ENCODE results near the gene PVR.
"Not testable (repeated sequence)": the region's sequence is repeated elsewhere in the genome, so short reads cannot be mapped to it uniquely, and the experiment has no call there.

Gene PVR

GRCh38 chr19:44704982-44705381 lies 61.3 kb downstream of the PVR start:
- Histone ChIP-seq H3K36me3 (ENCODE audit: control insufficient read depth, insufficient read depth, low read length) (no peaks in the 10 kb centered on the region), H3K27ac (no peak overlapping the region), H2AFZ (peak overlapping the region; percentile 6), H3K4me3 (ENCODE audit: low read depth, low read length) (no peak overlapping the region), H3K27me3 (ENCODE audit: control insufficient read depth, insufficient read depth, low read length) (no peaks in the 10 kb centered on the region), H3K4me2 (ENCODE audit: low read length) (no peak overlapping the region), H3K9me3 (ENCODE audit: control insufficient read depth, low read length) (no peaks in the 10 kb centered on the region), H3K9ac (no peak overlapping the region), H3K79me2 (no peaks in the 10 kb centered on the region), H3K4me1 (peaks cover 12% of the 10 kb centered on the region)
- no peak for TF ChIP-seq CTCF (IDR thresholded peaks at IDR 0.05)

- no peaks in the 10 kb centered on the region for H3K36me3 ChIP-seq (ENCODE audit: control insufficient read depth, insufficient read depth, low read length)
- no peak for TF ChIP-seq CTCF (IDR thresholded peaks at IDR 0.05)
These were observed 61.8 kb downstream of the PVR start for GRCh38 chr19:44705502-44706010.

GRCh38 chr19:44706506-44707236 lies 63.0 kb downstream of the PVR start:
- H3K79me2 ChIP-seq, result no peaks in the 10 kb centered on the region
- H3K27me3 ChIP-seq (ENCODE audit: control insufficient read depth, insufficient read depth, low read length), result no peaks in the 10 kb centered on the region
- no peak overlapping the region for H3K4me2 ChIP-seq (ENCODE audit: low read length)
- H3K9ac ChIP-seq, result no peak overlapping the region
- no peak for TF ChIP-seq CTCF (IDR thresholded peaks at IDR 0.05)
- no peaks in the 10 kb centered on the region for H3K36me3 ChIP-seq (ENCODE audit: control insufficient read depth, insufficient read depth, low read length)
- no peak overlapping the region for H3K27ac ChIP-seq
- no peak overlapping the region for H3K4me3 ChIP-seq (ENCODE audit: low read depth, low read length)
- no peaks in the 10 kb centered on the region for H3K9me3 ChIP-seq (ENCODE audit: control insufficient read depth, low read length)
- H2AFZ ChIP-seq, result peak overlapping the region; percentile 11
- H3K4me1 ChIP-seq, result peaks cover 12% of the 10 kb centered on the region

More at GRCh38 chr19:44705502-44706010, 61.8 kb downstream of the PVR start:
- Histone ChIP-seq H3K4me2 (ENCODE audit: low read length) (no peak overlapping the region), H3K9ac (no peak overlapping the region), H3K27ac (no peak overlapping the region), H3K4me3 (ENCODE audit: low read depth, low read length) (no peak overlapping the region), H2AFZ (no peak overlapping the region), H3K9me3 (ENCODE audit: control insufficient read depth, low read length) (no peaks in the 10 kb centered on the region), H3K79me2 (no peaks in the 10 kb centered on the region), H3K4me1 (peaks cover 12% of the 10 kb centered on the region), H3K27me3 (ENCODE audit: control insufficient read depth, insufficient read depth, low read length) (no peaks in the 10 kb centered on the region)

GRCh38 chr19:44707794-44708193 lies 64.1 kb downstream of the PVR start:
- Histone ChIP-seq H3K79me2 (no peaks in the 10 kb centered on the region), H3K4me2 (ENCODE audit: low read length) (no peak overlapping the region), H3K4me3 (ENCODE audit: low read depth, low read length) (no peak overlapping the region), H3K27ac (no peak overlapping the region), H3K4me1 (peaks cover 12% of the 10 kb centered on the region), H3K27me3 (ENCODE audit: control insufficient read depth, insufficient read depth, low read length) (no peaks in the 10 kb centered on the region), H2AFZ (no peak overlapping the region), H3K9me3 (ENCODE audit: control insufficient read depth, low read length) (no peaks in the 10 kb centered on the region), H3K9ac (no peak overlapping the region), H3K36me3 (ENCODE audit: control insufficient read depth, insufficient read depth, low read length) (no peaks in the 10 kb centered on the region)
- no peak for TF ChIP-seq CTCF (IDR thresholded peaks at IDR 0.05)

- Histone ChIP-seq H3K79me2 (no peaks in the 10 kb centered on the region), H2AFZ (no peak overlapping the region), H3K27ac (no peak overlapping the region), H3K4me1 (peaks cover 12% of the 10 kb centered on the region), H3K27me3 (ENCODE audit: control insufficient read depth, insufficient read depth, low read length) (no peaks in the 10 kb centered on the region), H3K9me3 (ENCODE audit: control insufficient read depth, low read length) (no peaks in the 10 kb centered on the region), H3K4me2 (ENCODE audit: low read length) (no peak overlapping the region), H3K9ac (no peak overlapping the region), H3K36me3 (ENCODE audit: control insufficient read depth, insufficient read depth, low read length) (no peaks in the 10 kb centered on the region), H3K4me3 (ENCODE audit: low read depth, low read length) (no peak overlapping the region)
- TF ChIP-seq CTCF (IDR thresholded peaks at IDR 0.05), result no peak
These were observed 65.2 kb downstream of the PVR start for GRCh38 chr19:44708940-44709339.

- H2AFZ ChIP-seq; H3K9ac ChIP-seq; H3K27ac ChIP-seq; H3K79me2 ChIP-seq; H3K36me3 ChIP-seq (ENCODE audit: control insufficient read depth, insufficient read depth, low read length); H3K9me3 ChIP-seq (ENCODE audit: control insufficient read depth, low read length); H3K27me3 ChIP-seq (ENCODE audit: control insufficient read depth, insufficient read depth, low read length); H3K4me2 ChIP-seq (ENCODE audit: low read length); H3K4me3 ChIP-seq (ENCODE audit: low read depth, low read length): not testable (repeated sequence)
- peaks cover 12% of the 10 kb centered on the region for H3K4me1 ChIP-seq
These were observed 65.9 kb downstream of the PVR start for GRCh38 chr19:44709434-44710266.
